A673 (cell line): ENCODE results near the gene FCHO1. TPM values are rescaled to one million over a fixed set of nuclear protein-coding genes. Genes with fewer than 3 reads are reported as not detected.

Experiments used
- BruUV-seq: library from RNA; stranded (reverse); fragments of 400-500 nt; replicated peaks from 2 replicates; lab custom pipeline; 2021; lab: Mats Ljungman, UMichigan
- CTCF ChIA-PET: fragments of 300-600 bp; sonication (Branson Sonifier 250); formaldehyde crosslinking; loops from one replicate; lab custom pipeline; 2022; ENCODE audit warnings: antibody characterized with exemption; lab: Charles Lee
- POLR2A ChIA-PET: fragments of 300-600 bp; sonication (Branson Sonifier 250); formaldehyde crosslinking; loops from one replicate; lab custom pipeline; 2022; ENCODE audit warnings: antibody characterized with exemption; ENCODE audit not compliant: low non-redundant PET; lab: Charles Lee
- DNase-seq: peaks from one replicate; pipeline ENCODE4 v3.0.0-alpha.2; 2015; ENCODE audit warnings: low spot score
- H3K27ac ChIP-seq: fragments of 200-600 bp; sonication (generic); 2 replicates; pipeline ENCODE4 v1.5.1; 2016; ENCODE audit warnings: mixed run types, low read depth, mild to moderate bottlenecking, mixed read lengths, antibody characterized with exemption, low read length; ENCODE audit not compliant: poor library complexity, severe bottlenecking
- H3K27me3 ChIP-seq: fragments of 200-600 bp; sonication (generic); replicated peaks from 2 replicates; pipeline ENCODE4 v1.6.1; 2017; ENCODE audit warnings: mixed run types, low read depth, mild to moderate bottlenecking, mixed read lengths, antibody characterized with exemption, low read length; ENCODE audit not compliant: insufficient read depth, poor library complexity
- H3K36me3 ChIP-seq: fragments of 200-600 bp; sonication (generic); 2 replicates; pipeline ENCODE4 v1.6.1; 2016; ENCODE audit warnings: mixed run types, mild to moderate bottlenecking, mixed read lengths, antibody characterized with exemption, low read length; ENCODE audit not compliant: insufficient read depth, poor library complexity, severe bottlenecking
- H3K4me1 ChIP-seq: fragments of 200-600 bp; sonication (generic); 2 replicates; pipeline ENCODE4 v1.6.1; 2017; ENCODE audit warnings: mixed run types, mild to moderate bottlenecking, mixed read lengths, antibody characterized with exemption, low read length; ENCODE audit not compliant: insufficient read depth, poor library complexity, severe bottlenecking
- H3K4me3 ChIP-seq: fragments of 200-600 bp; sonication (generic); 2 replicates; pipeline ENCODE4 v1.5.1; 2016; ENCODE audit warnings: low read depth, mixed run types, mild to moderate bottlenecking, mixed read lengths, low read length; ENCODE audit not compliant: poor library complexity, severe bottlenecking
- H3K9me3 ChIP-seq: fragments of 200-600 bp; sonication (generic); 2 replicates; pipeline ENCODE4 v1.6.1; 2016; ENCODE audit warnings: mixed run types, low read depth, mild to moderate bottlenecking, mixed read lengths, antibody characterized with exemption, low read length; ENCODE audit not compliant: poor library complexity, severe bottlenecking
- EZH2 ChIP-seq: fragments of 200-600 bp; sonication (generic); IDR thresholded peaks from 2 replicates; pipeline ENCODE4 v1.6.1; 2017; ENCODE audit warnings: borderline replicate concordance, low read depth, mild to moderate bottlenecking, mixed read lengths, antibody characterized with exemption, low read length; ENCODE audit not compliant: poor library complexity, severe bottlenecking
- intact Hi-C: fragments of 100-400 bp; cut with micrococcal nuclease; formaldehyde crosslinking; loops from one replicate; pipeline ENCODE4 v1.10.0; 2022; ENCODE audit not compliant: unreplicated experiment
- total RNA-seq: library from RNA; stranded (reverse); gene quantifications from 2 replicates; pipeline ENCODE4 v1.2.3, GENCODE V29; 2021
- TF ChIP-seq, protein P1 (sequence below): fragments of 300-800, 200-600 bp; sonication (generic); conservative IDR thresholded peaks from 2 replicates; pipeline ENCODE4 v1.5.1; 2017; ENCODE audit warnings: low read depth, mild to moderate bottlenecking, antibody characterized with exemption, low read length, moderate library complexity, mixed read lengths

The FCHO1 gene
- total RNA-seq, 1 experiment from 2014 or later: 2.1 TPM

DNA sequence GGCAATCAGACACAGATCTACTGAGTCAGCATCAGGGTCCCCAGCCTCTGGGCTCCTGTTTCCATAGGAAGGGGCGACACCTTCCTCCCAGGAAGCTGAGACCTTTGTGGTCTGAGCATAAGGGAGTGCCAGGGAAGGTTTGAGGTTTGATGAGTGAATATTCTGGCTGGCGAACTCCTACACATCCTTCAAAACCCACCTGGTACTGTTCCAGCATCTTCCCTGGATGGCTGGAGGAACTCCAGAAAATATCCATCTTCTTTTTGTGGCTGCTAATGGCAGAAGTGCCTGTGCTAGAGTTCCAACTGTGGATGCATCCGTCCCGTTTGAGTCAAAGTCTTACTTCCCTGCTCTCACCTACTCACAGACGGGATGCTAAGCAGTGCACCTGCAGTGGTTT, 60.8 kb downstream of the FCHO1 start:
- no TSS peak for BruUV-seq
- Histone ChIP-seq H3K4me1 (no peaks in the 10 kb centered on the region), H3K27me3 (no peaks in the 10 kb centered on the region), H3K27ac (no peak overlapping the region), H3K36me3 (no peaks in the 10 kb centered on the region), H3K4me3 (no peak overlapping the region), H3K9me3 (no peaks in the 10 kb centered on the region)
- TF ChIP-seq, protein P1, sequence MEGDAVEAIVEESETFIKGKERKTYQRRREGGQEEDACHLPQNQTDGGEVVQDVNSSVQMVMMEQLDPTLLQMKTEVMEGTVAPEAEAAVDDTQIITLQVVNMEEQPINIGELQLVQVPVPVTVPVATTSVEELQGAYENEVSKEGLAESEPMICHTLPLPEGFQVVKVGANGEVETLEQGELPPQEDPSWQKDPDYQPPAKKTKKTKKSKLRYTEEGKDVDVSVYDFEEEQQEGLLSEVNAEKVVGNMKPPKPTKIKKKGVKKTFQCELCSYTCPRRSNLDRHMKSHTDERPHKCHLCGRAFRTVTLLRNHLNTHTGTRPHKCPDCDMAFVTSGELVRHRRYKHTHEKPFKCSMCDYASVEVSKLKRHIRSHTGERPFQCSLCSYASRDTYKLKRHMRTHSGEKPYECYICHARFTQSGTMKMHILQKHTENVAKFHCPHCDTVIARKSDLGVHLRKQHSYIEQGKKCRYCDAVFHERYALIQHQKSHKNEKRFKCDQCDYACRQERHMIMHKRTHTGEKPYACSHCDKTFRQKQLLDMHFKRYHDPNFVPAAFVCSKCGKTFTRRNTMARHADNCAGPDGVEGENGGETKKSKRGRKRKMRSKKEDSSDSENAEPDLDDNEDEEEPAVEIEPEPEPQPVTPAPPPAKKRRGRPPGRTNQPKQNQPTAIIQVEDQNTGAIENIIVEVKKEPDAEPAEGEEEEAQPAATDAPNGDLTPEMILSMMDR: no peak
- TF ChIP-seq EZH2: no peak
- intact Hi-C loops: no loop called here
- no peak for DNase-seq
- CTCF ChIA-PET: no interaction called here
- POLR2A ChIA-PET: no interaction called here

DNA sequence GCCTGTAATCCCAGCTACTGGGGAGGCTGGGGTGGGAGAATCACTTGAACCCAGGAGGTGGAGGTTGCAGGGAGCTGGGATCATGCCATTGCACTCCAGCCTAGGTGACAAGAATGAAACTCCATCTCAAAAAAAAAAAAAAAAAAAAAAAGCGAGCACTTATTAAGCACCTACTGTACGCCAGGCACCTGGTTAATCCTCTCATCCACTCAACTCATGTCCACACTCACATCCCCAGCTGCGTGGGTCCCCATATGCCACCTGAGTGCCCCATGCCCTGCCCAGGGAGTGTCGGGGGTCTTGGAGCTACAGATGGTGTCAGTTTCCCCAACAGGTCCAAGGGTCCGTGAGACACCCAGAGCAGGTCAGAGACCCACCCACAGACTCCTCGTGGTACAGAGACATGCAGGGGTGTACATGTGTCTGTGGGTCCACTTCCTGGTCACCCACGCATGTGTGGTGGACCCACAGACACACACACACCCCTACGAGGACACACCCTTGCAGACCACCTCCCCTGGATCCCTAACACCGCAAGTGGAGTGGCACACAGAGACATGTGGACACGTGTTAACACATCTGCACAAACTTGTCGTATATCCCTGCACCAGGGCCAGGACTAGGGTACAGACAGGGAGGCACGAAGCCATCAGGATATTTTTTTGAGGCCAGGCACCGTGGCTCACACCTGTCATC, 66.5 kb downstream of the FCHO1 start:
- no peaks in the 10 kb centered on the region for H3K36me3 ChIP-seq
- intact Hi-C loops: no loop called here
- H3K27ac ChIP-seq: no peak overlapping the region
- ChIA-PET POLR2A (no interaction called here), CTCF (no interaction called here)
- H3K4me3 ChIP-seq: no peak overlapping the region
- H3K9me3 ChIP-seq: no peaks in the 10 kb centered on the region
- no TSS peak for BruUV-seq
- no peak for DNase-seq
- H3K27me3 ChIP-seq: no peaks in the 10 kb centered on the region
- H3K4me1 ChIP-seq: no peaks in the 10 kb centered on the region
- TF ChIP-seq, protein P1: no peak
- no peak for TF ChIP-seq EZH2

DNA sequence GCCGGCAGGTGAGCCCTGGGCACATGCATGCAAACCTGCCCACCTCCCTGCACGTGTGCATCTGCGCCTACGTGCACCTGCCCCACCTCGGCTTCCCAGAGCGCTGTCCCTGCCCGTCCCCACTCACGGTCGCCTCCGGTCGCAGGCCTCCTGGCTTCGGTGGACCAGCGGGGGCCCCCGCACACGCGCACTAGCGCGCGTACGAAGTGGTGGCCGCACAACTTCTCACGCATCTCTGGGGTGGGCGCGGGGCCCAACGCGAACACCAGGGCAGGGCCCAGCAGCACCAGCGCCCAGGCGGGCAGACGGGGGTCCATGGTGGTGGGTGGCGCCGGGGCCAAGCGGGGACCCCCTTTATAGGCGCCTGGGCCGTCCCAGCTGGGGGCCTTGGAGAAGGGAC, 69.9 kb downstream of the FCHO1 start, which contains the start of gene INSL3:
Gene INSL3 (minus strand): TSS at position 330 of the 400 bp plus-strand sequence. CDS start 13 bp downstream, at position 317.
- DNase-seq: no peak
- ChIA-PET CTCF (no interaction called here), POLR2A (no interaction called here)
- intact Hi-C loops: no loop called here
- Histone ChIP-seq H3K36me3 (no peaks in the 10 kb centered on the region), H3K4me1 (no peaks in the 10 kb centered on the region), H3K27ac (no peak within 1 kb of the TSS), H3K9me3 (no peaks in the 10 kb centered on the region), H3K4me3 (no peak within 1 kb of the TSS), H3K27me3 (no peaks in the 10 kb centered on the region)
- BruUV-seq: no TSS peak
- no peak for TF ChIP-seq EZH2
- TF ChIP-seq, protein P1: no peak
